ENCODE results near the gene YES1. TPM values are rescaled to one million over a fixed set of nuclear protein-coding genes. Genes with fewer than 3 reads are reported as not detected.

The YES1 gene
- total and polyA plus RNA-seq, 2 of the 13 experiments (the other 11 are each of a cell fraction or from before 2014, with no cell fraction given): 17.2 to 70.8 TPM

DNA sequence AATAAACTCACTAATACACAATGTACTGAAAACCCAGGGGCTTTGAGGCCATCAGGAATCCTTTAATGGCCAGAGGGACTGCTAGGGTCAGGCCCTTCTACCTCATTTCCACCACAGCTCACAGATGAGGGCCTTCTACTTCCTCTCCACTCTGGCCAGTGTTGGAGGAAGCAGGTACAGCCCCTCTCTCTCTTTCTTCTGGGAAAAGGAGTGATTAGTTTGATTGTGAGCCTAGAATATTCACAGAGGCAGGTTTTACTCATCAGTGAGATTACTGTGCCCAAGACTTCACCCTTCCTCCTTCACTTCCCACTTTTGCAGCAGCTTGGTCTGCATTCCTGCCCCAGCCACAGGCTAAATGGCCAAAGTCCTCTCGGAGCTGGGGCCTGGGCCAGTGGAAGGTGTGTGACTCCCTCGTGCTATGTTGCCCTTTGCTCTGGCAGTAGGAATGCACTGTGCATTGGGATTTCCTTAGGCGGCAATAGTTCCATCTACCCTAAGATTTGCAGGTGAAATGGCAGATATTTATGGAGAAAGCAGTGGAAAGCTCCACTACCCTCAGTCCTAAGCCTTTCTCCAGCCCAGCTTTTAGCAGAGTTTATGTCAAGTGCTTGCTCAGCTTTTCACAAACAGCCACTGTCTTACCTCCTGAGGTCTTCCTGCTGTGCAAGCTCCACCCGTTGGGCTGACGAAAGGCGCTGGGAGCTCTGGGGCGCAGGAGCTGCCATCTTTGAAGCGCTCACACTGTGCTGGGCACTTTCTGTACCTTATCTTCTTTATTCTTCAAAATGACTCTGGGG, 36.2 kb upstream of the YES1 start (continued):
- peak; percentile 93 for TF ChIP-seq ERF (CRISPR knock-in tag; IDR thresholded peaks at IDR 0.05)
- TF ChIP-seq GTF3A (CRISPR knock-in tag; conservative IDR thresholded peaks at IDR 0.05): no peak
- peak; percentile 73; the same call in 1 of the 2 replicates for TF ChIP-seq FOSL2 (CRISPR knock-in tag; IDR thresholded peaks at IDR 0.05)
- TF ChIP-seq RBM22 (optimal IDR thresholded peaks at IDR 0.05; ENCODE audit: low read length): no peak
- TF ChIP-seq FOXA3 (CRISPR knock-in tag; IDR thresholded peaks at IDR 0.05): peak; percentile 89
- TF ChIP-seq GTF2F1 (IDR thresholded peaks at IDR 0.05; ENCODE audit: low read length): no peak
- TF ChIP-seq BHLHE40 (IDR thresholded peaks at IDR 0.05; ENCODE audit: low read length): peak; percentile 62; the same call in 1 of the 2 replicates
- no peak for TF ChIP-seq U2AF1 (optimal IDR thresholded peaks at IDR 0.05; ENCODE audit: low read depth, low read length)
- TF ChIP-seq ZNF101 (CRISPR knock-in tag; IDR thresholded peaks at IDR 0.05; ENCODE audit: borderline replicate concordance, low read depth): no peak
- TF ChIP-seq, protein P1, sequence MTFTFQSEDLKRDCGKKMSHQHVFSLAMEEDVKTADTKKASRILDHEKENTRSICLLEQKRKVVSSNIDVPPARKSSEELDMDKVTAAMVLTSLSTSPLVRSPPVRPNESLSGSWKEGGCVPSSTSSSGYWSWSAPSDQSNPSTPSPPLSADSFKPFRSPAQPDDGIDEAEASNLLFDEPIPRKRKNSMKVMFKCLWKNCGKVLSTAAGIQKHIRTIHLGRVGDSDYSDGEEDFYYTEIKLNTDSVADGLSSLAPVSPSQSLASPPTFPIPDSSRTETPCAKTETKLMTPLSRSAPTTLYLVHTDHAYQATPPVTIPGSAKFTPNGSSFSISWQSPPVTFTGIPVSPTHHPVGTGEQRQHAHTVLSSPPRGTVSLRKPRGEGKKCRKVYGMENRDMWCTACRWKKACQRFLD (CRISPR knock-in tag; IDR thresholded peaks at IDR 0.05; ENCODE audit: borderline replicate concordance): no peak
- no peak for TF ChIP-seq ZNF143 (CRISPR knock-in tag; IDR thresholded peaks at IDR 0.05)
- TF ChIP-seq POLR2G (IDR thresholded peaks at IDR 0.05; ENCODE audit: low read depth, low read length): peak; percentile 33; the same call in 1 of the 2 replicates
- peak; percentile 75; the same call in 1 of the 2 replicates for TF ChIP-seq FOXO1 (CRISPR knock-in tag; IDR thresholded peaks at IDR 0.05)
- peak; percentile 76; the same call in 1 of the 2 replicates for TF ChIP-seq KDM5B (CRISPR knock-in tag; IDR thresholded peaks at IDR 0.05; ENCODE audit: borderline replicate concordance)
- no peak for TF ChIP-seq SRSF9 (IDR thresholded peaks at IDR 0.05; ENCODE audit: borderline replicate concordance, insufficient read depth, low read depth, low read length, poor library complexity, severe bottlenecking)
- TF ChIP-seq KLF11 (CRISPR knock-in tag; IDR thresholded peaks at IDR 0.05): peak; percentile 47; the same call in 1 of the 2 replicates
- TF ChIP-seq NR2C2 (CRISPR knock-in tag; IDR thresholded peaks at IDR 0.05; ENCODE audit: borderline replicate concordance): peak; percentile 59
- TF ChIP-seq, protein P2, sequence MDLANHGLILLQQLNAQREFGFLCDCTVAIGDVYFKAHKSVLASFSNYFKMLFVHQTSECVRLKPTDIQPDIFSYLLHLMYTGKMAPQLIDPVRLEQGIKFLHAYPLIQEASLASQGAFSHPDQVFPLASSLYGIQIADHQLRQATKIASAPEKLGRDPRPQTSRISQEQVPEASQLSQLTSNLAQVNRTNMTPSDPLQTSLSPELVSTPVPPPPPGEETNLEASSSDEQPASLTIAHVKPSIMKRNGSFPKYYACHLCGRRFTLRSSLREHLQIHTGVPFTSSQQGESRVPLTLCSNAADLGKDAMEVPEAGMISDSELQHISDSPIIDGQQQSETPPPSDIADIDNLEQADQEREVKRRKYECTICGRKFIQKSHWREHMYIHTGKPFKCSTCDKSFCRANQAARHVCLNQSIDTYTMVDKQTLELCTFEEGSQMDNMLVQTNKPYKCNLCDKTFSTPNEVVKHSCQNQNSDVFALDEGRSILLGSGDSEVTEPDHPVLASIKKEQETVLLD (CRISPR knock-in tag; IDR thresholded peaks at IDR 0.05; ENCODE audit: low read depth): no peak
- TF ChIP-seq, protein P3, sequence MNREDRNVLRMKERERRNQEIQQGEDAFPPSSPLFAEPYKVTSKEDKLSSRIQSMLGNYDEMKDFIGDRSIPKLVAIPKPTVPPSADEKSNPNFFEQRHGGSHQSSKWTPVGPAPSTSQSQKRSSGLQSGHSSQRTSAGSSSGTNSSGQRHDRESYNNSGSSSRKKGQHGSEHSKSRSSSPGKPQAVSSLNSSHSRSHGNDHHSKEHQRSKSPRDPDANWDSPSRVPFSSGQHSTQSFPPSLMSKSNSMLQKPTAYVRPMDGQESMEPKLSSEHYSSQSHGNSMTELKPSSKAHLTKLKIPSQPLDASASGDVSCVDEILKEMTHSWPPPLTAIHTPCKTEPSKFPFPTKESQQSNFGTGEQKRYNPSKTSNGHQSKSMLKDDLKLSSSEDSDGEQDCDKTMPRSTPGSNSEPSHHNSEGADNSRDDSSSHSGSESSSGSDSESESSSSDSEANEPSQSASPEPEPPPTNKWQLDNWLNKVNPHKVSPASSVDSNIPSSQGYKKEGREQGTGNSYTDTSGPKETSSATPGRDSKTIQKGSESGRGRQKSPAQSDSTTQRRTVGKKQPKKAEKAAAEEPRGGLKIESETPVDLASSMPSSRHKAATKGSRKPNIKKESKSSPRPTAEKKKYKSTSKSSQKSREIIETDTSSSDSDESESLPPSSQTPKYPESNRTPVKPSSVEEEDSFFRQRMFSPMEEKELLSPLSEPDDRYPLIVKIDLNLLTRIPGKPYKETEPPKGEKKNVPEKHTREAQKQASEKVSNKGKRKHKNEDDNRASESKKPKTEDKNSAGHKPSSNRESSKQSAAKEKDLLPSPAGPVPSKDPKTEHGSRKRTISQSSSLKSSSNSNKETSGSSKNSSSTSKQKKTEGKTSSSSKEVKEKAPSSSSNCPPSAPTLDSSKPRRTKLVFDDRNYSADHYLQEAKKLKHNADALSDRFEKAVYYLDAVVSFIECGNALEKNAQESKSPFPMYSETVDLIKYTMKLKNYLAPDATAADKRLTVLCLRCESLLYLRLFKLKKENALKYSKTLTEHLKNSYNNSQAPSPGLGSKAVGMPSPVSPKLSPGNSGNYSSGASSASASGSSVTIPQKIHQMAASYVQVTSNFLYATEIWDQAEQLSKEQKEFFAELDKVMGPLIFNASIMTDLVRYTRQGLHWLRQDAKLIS (CRISPR knock-in tag; IDR thresholded peaks at IDR 0.05): no peak
- TF ChIP-seq ZNF766 (CRISPR knock-in tag; IDR thresholded peaks at IDR 0.05; ENCODE audit: borderline replicate concordance): no peak
- peak; percentile 50; the same call in 1 of the 2 replicates for TF ChIP-seq NFIC (IDR thresholded peaks at IDR 0.05; ENCODE audit: low read length)
- TF ChIP-seq ZNF451 (CRISPR knock-in tag; IDR thresholded peaks at IDR 0.05): peak; percentile 78; the same call in 1 of the 2 replicates
- peak; percentile 68; the same call in 1 of the 2 replicates for TF ChIP-seq ZSCAN31 (CRISPR knock-in tag; IDR thresholded peaks at IDR 0.05; ENCODE audit: low read depth)

Data from HepG2 (cell line).